Endothelial cell of umbilical vein (primary cell): ENCODE data around the gene NCLN. TPM values are rescaled to one million over a fixed set of nuclear protein-coding genes. Genes with fewer than 3 reads are reported as not detected.
A peak's percentile ranks its signal among the peaks of the same experiment; 100 is the strongest.

ENCODE experiments used
- BruUV-seq: library from RNA; stranded (reverse); fragments of 400-500 nt; replicated peaks from 2 replicates; lab custom pipeline; 2021; lab: Mats Ljungman, UMichigan
- CTCF ChIA-PET: fragments of 300-600, 350-600 bp; sonication (Branson Sonifier 250); formaldehyde crosslinking; loops from one replicate; lab custom pipeline; 2021; ENCODE audit warnings: antibody characterized with exemption, inconsistent platforms; lab: Charles Lee
- POLR2A ChIA-PET: fragments of 300-600, 350-600 bp; sonication (Branson Sonifier 250); formaldehyde crosslinking; loops from one replicate; lab custom pipeline; 2021; ENCODE audit warnings: antibody characterized with exemption, inconsistent platforms; lab: Charles Lee
- DNase-seq: peaks from one replicate; pipeline ENCODE4 v3.0.0-alpha.2; 2011; ENCODE audit warnings: low read depth, low spot score
- FAIRE-seq: peaks from 2 replicates; lab custom pipeline; 2011; peaks lifted over from hg19 to GRCh38; lab: Jason Lieb, UNC
- H2AFZ ChIP-seq: 2 replicates; pipeline ENCODE4 v1.6.0; 2012; ENCODE audit warnings: low read depth, low read length, control low read depth, inconsistent platforms
- H3K27ac ChIP-seq: 2 replicates; pipeline ENCODE4 v1.5.1; 2011; ENCODE audit warnings: low read depth, mild to moderate bottlenecking, control low read depth, low read length, moderate library complexity; ENCODE audit not compliant: insufficient read depth
- H3K27me3 ChIP-seq, 2 experiments: 2 replicates each; pipeline versions ENCODE4 v1.6.0 to v1.6.1; 2011; ENCODE audit warnings: low read length in 2 of 2, mixed read lengths in 1 of 2; ENCODE audit not compliant: control insufficient read depth in 2 of 2, insufficient read depth in 2 of 2
- H3K36me3 ChIP-seq, 2 experiments: 2 replicates in 1 of 2; 3 replicates in 1 of 2; pipeline ENCODE4 v1.5.1; 2011; ENCODE audit warnings: low read length in 2 of 2, mild to moderate bottlenecking in 1 of 2, moderate library complexity in 1 of 2; ENCODE audit not compliant: control insufficient read depth in 2 of 2, insufficient read depth in 2 of 2; ENCODE audit errors: extremely low read depth in 1 of 2
- H3K4me1 ChIP-seq: 3 replicates; pipeline ENCODE4 v1.5.1; 2011; ENCODE audit warnings: mild to moderate bottlenecking, low read length; ENCODE audit not compliant: control insufficient read depth, insufficient read depth; ENCODE audit errors: extremely low read depth
- H3K4me2 ChIP-seq: 2 replicates; pipeline ENCODE4 v1.6.1; 2011; ENCODE audit warnings: low read length, control low read depth, mixed read lengths; ENCODE audit not compliant: insufficient read depth
- H3K4me3 ChIP-seq, 3 experiments: fragments of 200-600 bp in 1 of 3; sonication (generic), shearing (Covaris generic) in 1 of 3; replicated peaks in 1 of 3; 2 replicates each; pipeline ENCODE4 v1.5.1; 2011 to 2016; ENCODE audit warnings: control low read depth in 3 of 3, low read length in 3 of 3, mild to moderate bottlenecking in 2 of 3, inconsistent platforms in 1 of 3, low read depth in 1 of 3, moderate library complexity in 1 of 3; ENCODE audit not compliant: insufficient read depth in 1 of 3
- H3K79me2 ChIP-seq: 2 replicates; pipeline ENCODE4 v1.6.0; 2012; ENCODE audit warnings: low read length, inconsistent platforms; ENCODE audit not compliant: control insufficient read depth, insufficient read depth
- H3K9ac ChIP-seq: replicated peaks from 2 replicates; pipeline ENCODE3; 2011; ENCODE audit warnings: low read length, control low read depth; ENCODE audit not compliant: insufficient read depth; ENCODE audit errors: extremely low read depth
- H3K9me1 ChIP-seq: replicated peaks from 3 replicates; pipeline ENCODE4 v1.6.0; 2011; ENCODE audit warnings: mild to moderate bottlenecking, low read length; ENCODE audit not compliant: control insufficient read depth, insufficient read depth; ENCODE audit errors: extremely low read depth
- H3K9me3 ChIP-seq: replicated peaks from 2 replicates; pipeline ENCODE4 v1.5.1; 2012; ENCODE audit warnings: low read length, inconsistent platforms; ENCODE audit not compliant: control insufficient read depth, insufficient read depth
- H4K20me1 ChIP-seq: replicated peaks from 2 replicates; pipeline ENCODE3; 2011; ENCODE audit warnings: mild to moderate bottlenecking, low read length; ENCODE audit not compliant: control insufficient read depth, insufficient read depth; ENCODE audit errors: extremely low read depth
- CTCF ChIP-seq, 2 donors: IDR thresholded peaks; 1 replicate in 1 of 2; 2 replicates in 1 of 2; pipeline ENCODE4 v1.5.1; 2011; ENCODE audit warnings: low read length in 2 of 2, mild to moderate bottlenecking in 2 of 2, moderate library complexity in 2 of 2, control low read depth in 1 of 2, inconsistent platforms in 1 of 2, low read depth in 1 of 2; ENCODE audit not compliant: insufficient read depth in 1 of 2; ENCODE audit errors: extremely low read depth in 1 of 2
- JUN ChIP-seq: IDR thresholded peaks from 2 replicates; pipeline ENCODE4 v1.6.1; 2011; ENCODE audit warnings: borderline replicate concordance, low read depth; ENCODE audit not compliant: insufficient read length, insufficient read depth
- MAX ChIP-seq: IDR thresholded peaks from 2 replicates; pipeline ENCODE4 v1.6.1; 2011; ENCODE audit not compliant: insufficient read depth, insufficient read length
- MYC ChIP-seq: IDR thresholded peaks from one replicate; pipeline ENCODE4 v1.6.1; 2011; ENCODE audit warnings: mild to moderate bottlenecking, low read depth, low read length
- POLR2AphosphoS5 ChIP-seq: IDR thresholded peaks from 2 replicates; pipeline ENCODE4 v1.6.1; 2012; ENCODE audit warnings: low read depth, mild to moderate bottlenecking, control low read depth, low read length, moderate library complexity; ENCODE audit not compliant: insufficient read depth
- dilution Hi-C: fragments of 300-500 bp; cut with MboI; formaldehyde crosslinking; loops from one replicate; pipeline ENCODE4 v1.15.0; 2019; ENCODE audit warnings: low sequenced_read_pairs; ENCODE audit not compliant: extremely low pct_ligation_motif_present
- intact Hi-C: fragments of 100-400 bp; cut with micrococcal nuclease; formaldehyde crosslinking; loops from one replicate; pipeline ENCODE4 v1.10.0; 2022
- polyA plus RNA-seq, 4 experiments: library from polyadenylated mRNA; depleted of rRNA in 3 of 4; stranded (reverse) in 3 of 4; unstranded in 1 of 4; fragments of >200 nt; gene quantifications; 2 replicates each; pipeline versions ENCODE4 v1.2.1 to v1.2.3, GENCODE V29; 2011 to 2012; ENCODE audit warnings: missing spikeins in 1 of 4
- total RNA-seq: library from RNA; stranded (reverse); gene quantifications from 2 replicates; pipeline ENCODE4 v1.2.3, GENCODE V29; 2021

The NCLN gene
- total and polyA plus RNA-seq, 2 donors (not counting 3 experiments of a cell fraction or from before 2014, with no cell fraction given), result 97.2 to 102 TPM

- no peaks in the 10 kb centered on the region for H3K27me3 ChIP-seq
- H3K4me1 ChIP-seq, result no peaks in the 10 kb centered on the region
- intact Hi-C loops, result no loop called here
These were observed 64.9 kb downstream of the NCLN start for GRCh38 chr19:3250675-3251074.

GRCh38 chr19:3251229-3251628, 65.5 kb downstream of the NCLN start:
- Histone ChIP-seq H3K9me3 (no peaks in the 10 kb centered on the region), H3K4me2 (no peak overlapping the region), H3K27ac (no peak overlapping the region), H3K79me2 (no peaks in the 10 kb centered on the region), H3K4me1 (no peaks in the 10 kb centered on the region), H3K36me3 (no peaks in the 10 kb centered on the region), H3K9ac (no peak overlapping the region), H3K9me1 (no peaks in the 10 kb centered on the region), H3K27me3 (no peaks in the 10 kb centered on the region), H4K20me1 (no peaks in the 10 kb centered on the region), H3K4me3 (no peak overlapping the region), H2AFZ (no peak overlapping the region)
- BruUV-seq, result no TSS peak
- FAIRE-seq, result no peak
- ChIA-PET CTCF (interaction anchor here (1.5 to 1.9 kb wide), 2 partner anchors 24 to 27 kb away, joined by 4 to 7 read pairs; partner anchors contain the start of gene CELF5), POLR2A (no interaction called here)
- dilution Hi-C loops (no loop called here), intact Hi-C loops (no loop called here)
- TF ChIP-seq MAX (no peak), JUN (no peak), MYC (no peak)
- no peak for DNase-seq

More at GRCh38 chr19:3250675-3251074, 64.9 kb downstream of the NCLN start:
- DNase-seq (no peak), FAIRE-seq (no peak)
- Histone ChIP-seq H3K27ac (no peak overlapping the region), H3K9ac (no peak overlapping the region), H3K36me3 (no peaks in the 10 kb centered on the region), H3K79me2 (no peaks in the 10 kb centered on the region), H3K4me3 (no peak overlapping the region), H3K9me3 (no peaks in the 10 kb centered on the region), H3K4me2 (no peak overlapping the region), H3K9me1 (no peaks in the 10 kb centered on the region), H2AFZ (no peak overlapping the region), H4K20me1 (no peaks in the 10 kb centered on the region)
- ChIA-PET POLR2A (no interaction called here), CTCF (interaction anchor here (0.8 to 1.9 kb wide), 3 partner anchors 13 to 26 kb away, joined by 3 to 7 read pairs (median 4); partner anchors contain the start of gene CELF5)
- BruUV-seq, result no TSS peak
- TF ChIP-seq CTCF (IDR thresholded peaks at IDR 0.05; ENCODE audit: extremely low read depth in 1 of 2, insufficient read depth in 1 of 2, low read depth in 1 of 2, low read length in 2 of 2) (peak; percentile 24 to 57), POLR2AphosphoS5 (no peak)
- dilution Hi-C loops, result no loop called here
